HG03520 (cell line): ENCODE results near the gene VAPA.
"Not testable (repeated sequence)": the region's sequence is repeated elsewhere in the genome, so short reads cannot be mapped to it uniquely, and the experiment has no call there.

Source experiments
- ATAC-seq: cut with Tn5 transposase; IDR thresholded peaks from one replicate; pipeline ENCODE4 v1.9.1; 2021; ENCODE audit warnings: mild to moderate bottlenecking, moderate library complexity; ENCODE audit not compliant: unreplicated experiment

Gene VAPA

GRCh38 chr18:9912285-9912684 is 1.5 kb upstream of the VAPA start:
- not testable (repeated sequence) for ATAC-seq

GRCh38 chr18:9913151-9913525 is 678 bp upstream of the VAPA start:
- ATAC-seq, result no peak

GRCh38 chr18:9914334-9914583 is 443 bp downstream of the VAPA start:
- peak; percentile 17 for ATAC-seq

GRCh38 chr18:9914584-9915290 is 921 bp downstream of the VAPA start:
- peak; percentile 20 for ATAC-seq

- ATAC-seq, result no peak
Observed at GRCh38 chr18:9915291-9916076, 1.7 kb downstream of the VAPA start.

GRCh38 chr18:9916077-9916639 is 2.3 kb downstream of the VAPA start:
- ATAC-seq, result no peak

GRCh38 chr18:9916808-9917207 is 3.0 kb downstream of the VAPA start:
- no peak for ATAC-seq

- no peak for ATAC-seq
Observed at GRCh38 chr18:9918016-9918680, 4.3 kb downstream of the VAPA start.

GRCh38 chr18:9919564-9920232 is 5.9 kb downstream of the VAPA start:
- no peak for ATAC-seq

- no peak for ATAC-seq
Observed at GRCh38 chr18:9922592-9923311, 8.9 kb downstream of the VAPA start.

- no peak for ATAC-seq
Observed at GRCh38 chr18:9924371-9924943, 10.6 kb downstream of the VAPA start.

GRCh38 chr18:9925369-9925768 is 11.6 kb downstream of the VAPA start:
- no peak for ATAC-seq

- ATAC-seq, result no peak
Observed at GRCh38 chr18:9925795-9926194, 12.0 kb downstream of the VAPA start.

GRCh38 chr18:9926223-9926894 is 12.5 kb downstream of the VAPA start:
- no peak for ATAC-seq

GRCh38 chr18:9926977-9927376 is 13.2 kb downstream of the VAPA start:
- ATAC-seq, result no peak

GRCh38 chr18:9927392-9928063 is 13.7 kb downstream of the VAPA start:
- ATAC-seq, result no peak

GRCh38 chr18:9928646-9929259 is 14.9 kb downstream of the VAPA start:
- ATAC-seq, result no peak

- no peak for ATAC-seq
Observed at GRCh38 chr18:9930299-9930884, 16.6 kb downstream of the VAPA start.
